GM23338 (cell line): ENCODE measurements around the gene TGFB3. TPM values are rescaled to one million over a fixed set of nuclear protein-coding genes. Genes with fewer than 3 reads are reported as not detected.

ENCODE experiments used
- ATAC-seq: fragments of 200-7000 bp; cut with Tn5 transposase; 3 replicates; pipeline ENCODE4 v1.9.1; 2020
- DNase-seq: peaks from one replicate; pipeline ENCODE4 v3.0.0-alpha.2; 2015; ENCODE audit warnings: low spot score
- H2AFZ ChIP-seq: fragments of 200-600 bp; sonication (generic); 2 replicates; pipeline ENCODE4 v1.8.0; 2016; ENCODE audit warnings: antibody characterized with exemption, mild to moderate bottlenecking, moderate library complexity
- H3F3A ChIP-seq: fragments of 200-600 bp; sonication (generic); replicated peaks from 2 replicates; pipeline ENCODE4 v1.8.0; 2017; ENCODE audit warnings: antibody characterized with exemption, mixed run types, low read depth
- H3K27ac ChIP-seq: fragments of 200-600 bp; sonication (generic); 2 replicates; pipeline ENCODE4 v1.6.1; 2016; ENCODE audit warnings: low read depth
- H3K27me3 ChIP-seq: fragments of 200-600 bp; sonication (generic); 2 replicates; pipeline ENCODE4 v1.8.0; 2016; ENCODE audit warnings: mild to moderate bottlenecking, mixed run types, moderate library complexity; ENCODE audit not compliant: insufficient read depth
- H3K36me3 ChIP-seq: fragments of 200-600 bp; sonication (generic); 2 replicates; pipeline ENCODE4 v1.8.0; 2016; ENCODE audit warnings: mild to moderate bottlenecking; ENCODE audit not compliant: insufficient read depth
- H3K4me1 ChIP-seq: fragments of 200-600 bp; sonication (generic); 2 replicates; pipeline ENCODE4 v1.8.0; 2016; ENCODE audit warnings: mild to moderate bottlenecking, moderate library complexity; ENCODE audit not compliant: insufficient read depth
- H3K4me2 ChIP-seq: fragments of 200-600 bp; sonication (generic); 2 replicates; pipeline ENCODE4 v1.7.1; 2017; ENCODE audit warnings: mixed run types
- H3K4me3 ChIP-seq: fragments of 200-600 bp; sonication (generic); 2 replicates; pipeline ENCODE4 v1.6.1; 2016; ENCODE audit warnings: mixed run types
- H3K79me2 ChIP-seq: fragments of 200-600 bp; sonication (generic); replicated peaks from 2 replicates; pipeline ENCODE4 v1.8.0; 2017; ENCODE audit warnings: mild to moderate bottlenecking; ENCODE audit not compliant: insufficient read depth
- H3K9me2 ChIP-seq: fragments of 200-600 bp; sonication (generic); 2 replicates; pipeline ENCODE4 v1.8.0; 2017; ENCODE audit not compliant: insufficient read depth
- H4K20me1 ChIP-seq: fragments of 200-600 bp; sonication (generic); replicated peaks from 2 replicates; pipeline ENCODE4 v1.8.0; 2017; ENCODE audit warnings: mild to moderate bottlenecking; ENCODE audit not compliant: insufficient read depth
- H3K27ac Mint-ChIP-seq: 2 replicates; pipeline ENCODE4 v1.8.0; 2020; ENCODE audit warnings: inconsistent platforms, mild to moderate bottlenecking, moderate library complexity, mixed read lengths
- H3K27me3 Mint-ChIP-seq: 3 replicates; pipeline ENCODE4 v1.8.0; 2022; ENCODE audit warnings: low read depth, mild to moderate bottlenecking, moderate library complexity, mixed read lengths, inconsistent platforms; ENCODE audit not compliant: insufficient read depth, poor library complexity
- H3K36me3 Mint-ChIP-seq: 3 replicates; pipeline ENCODE4 v1.8.0; 2021; ENCODE audit warnings: low read depth, mild to moderate bottlenecking, inconsistent platforms, moderate library complexity, mixed read lengths
- H3K4me1 Mint-ChIP-seq: 3 replicates; pipeline ENCODE4 v1.8.0; 2020; ENCODE audit warnings: mild to moderate bottlenecking, inconsistent platforms, mixed read lengths
- H3K4me3 Mint-ChIP-seq: 3 replicates; pipeline ENCODE4 v1.8.0; 2021; ENCODE audit warnings: moderate library complexity, mild to moderate bottlenecking, inconsistent platforms, mixed read lengths
- H3K9me3 Mint-ChIP-seq: 3 replicates; pipeline ENCODE4 v1.8.0; 2020; ENCODE audit warnings: moderate library complexity, mild to moderate bottlenecking, inconsistent platforms, mixed read lengths
- CTCF ChIP-seq, 2 experiments: fragments of 200-600 bp in 1 of 2; sonication (generic) in 1 of 2; conservative IDR thresholded peaks; 2 replicates each; pipeline versions ENCODE4 v1.5.1 to v1.6.1; 2016 to 2017; ENCODE audit warnings: antibody characterized with exemption in 2 of 2, low read depth in 2 of 2, mild to moderate bottlenecking in 2 of 2, moderate library complexity in 1 of 2
- EZH2 ChIP-seq: fragments of 200-600 bp; sonication (generic); IDR thresholded peaks from one replicate; pipeline ENCODE4 v1.8.0; 2017; ENCODE audit warnings: antibody characterized with exemption, mild to moderate bottlenecking, low read depth; ENCODE audit not compliant: unreplicated experiment
- EZH2phosphoT487 ChIP-seq: fragments of 200-600 bp; sonication (generic); IDR thresholded peaks from one replicate; pipeline ENCODE4 v1.8.1; 2018; ENCODE audit warnings: antibody characterized with exemption; ENCODE audit not compliant: unreplicated experiment
- POLR2AphosphoS5 ChIP-seq: IDR thresholded peaks from 2 replicates; pipeline ENCODE4 v1.6.1; 2016; ENCODE audit warnings: antibody characterized with exemption, low read depth
- STAT1 ChIP-seq: IDR thresholded peaks from one replicate; pipeline ENCODE4 v1.6.1; 2016; ENCODE audit warnings: antibody characterized with exemption; ENCODE audit not compliant: unreplicated experiment
- ZNF331 ChIP-seq: fragments of 250-450 bp; sonication (Bioruptor Pico); IDR thresholded peaks from 2 replicates; pipeline ENCODE4 v1.5.0; 2020; ENCODE audit warnings: low read depth, mild to moderate bottlenecking, moderate library complexity
- polyA plus RNA-seq: library from polyadenylated mRNA; unstranded; fragments of >200 nt; fragmentation: Nextera tagmentation; extraction: Ambion mirVana; gene quantifications from 2 replicates; pipeline ENCODE4 v1.2.1, GENCODE V29; 2016
- total RNA-seq: library from RNA; depleted of rRNA; stranded (reverse); fragments of >200 nt; shearing (Covaris generic); gene quantifications from 2 replicates; pipeline ENCODE4 v1.2.3, GENCODE V29; 2014; rRNA removed
- TF ChIP-seq, protein P1 (sequence below): fragments of 250-450 bp; sonication (Bioruptor Pico); IDR thresholded peaks from 2 replicates; pipeline ENCODE4 v1.5.0; 2020; ENCODE audit warnings: mild to moderate bottlenecking, moderate library complexity

TGFB3 gene
- total and polyA plus RNA-seq, 2 experiments from 2014 or later = 0.17 to 0.87 TPM

GRCh38 chr14:75909630-75910029 lies 72.2 kb downstream of the TGFB3 start:
- Mint-ChIP-seq H3K9me3 (no peaks in the 10 kb centered on the region), H3K27me3 (peaks cover 2% of the 10 kb centered on the region), H3K27ac (no peak overlapping the region), H3K36me3 (no peaks in the 10 kb centered on the region), H3K4me3 (no peak overlapping the region), H3K4me1 (peaks cover 25% of the 10 kb centered on the region; the same call in 2 of the 3 replicates)
- no peaks in the 10 kb centered on the region for H3K36me3 ChIP-seq
- H3K79me2 ChIP-seq = no peaks in the 10 kb centered on the region
- H3K4me3 ChIP-seq = no peak overlapping the region
- H4K20me1 ChIP-seq = no peaks in the 10 kb centered on the region
- peaks cover 21% of the 10 kb centered on the region for H3K4me1 ChIP-seq
- no peak overlapping the region for H3K27ac ChIP-seq
- H2AFZ ChIP-seq = no peak overlapping the region
- no peak for TF ChIP-seq EZH2phosphoT487
- TF ChIP-seq, protein P1, sequence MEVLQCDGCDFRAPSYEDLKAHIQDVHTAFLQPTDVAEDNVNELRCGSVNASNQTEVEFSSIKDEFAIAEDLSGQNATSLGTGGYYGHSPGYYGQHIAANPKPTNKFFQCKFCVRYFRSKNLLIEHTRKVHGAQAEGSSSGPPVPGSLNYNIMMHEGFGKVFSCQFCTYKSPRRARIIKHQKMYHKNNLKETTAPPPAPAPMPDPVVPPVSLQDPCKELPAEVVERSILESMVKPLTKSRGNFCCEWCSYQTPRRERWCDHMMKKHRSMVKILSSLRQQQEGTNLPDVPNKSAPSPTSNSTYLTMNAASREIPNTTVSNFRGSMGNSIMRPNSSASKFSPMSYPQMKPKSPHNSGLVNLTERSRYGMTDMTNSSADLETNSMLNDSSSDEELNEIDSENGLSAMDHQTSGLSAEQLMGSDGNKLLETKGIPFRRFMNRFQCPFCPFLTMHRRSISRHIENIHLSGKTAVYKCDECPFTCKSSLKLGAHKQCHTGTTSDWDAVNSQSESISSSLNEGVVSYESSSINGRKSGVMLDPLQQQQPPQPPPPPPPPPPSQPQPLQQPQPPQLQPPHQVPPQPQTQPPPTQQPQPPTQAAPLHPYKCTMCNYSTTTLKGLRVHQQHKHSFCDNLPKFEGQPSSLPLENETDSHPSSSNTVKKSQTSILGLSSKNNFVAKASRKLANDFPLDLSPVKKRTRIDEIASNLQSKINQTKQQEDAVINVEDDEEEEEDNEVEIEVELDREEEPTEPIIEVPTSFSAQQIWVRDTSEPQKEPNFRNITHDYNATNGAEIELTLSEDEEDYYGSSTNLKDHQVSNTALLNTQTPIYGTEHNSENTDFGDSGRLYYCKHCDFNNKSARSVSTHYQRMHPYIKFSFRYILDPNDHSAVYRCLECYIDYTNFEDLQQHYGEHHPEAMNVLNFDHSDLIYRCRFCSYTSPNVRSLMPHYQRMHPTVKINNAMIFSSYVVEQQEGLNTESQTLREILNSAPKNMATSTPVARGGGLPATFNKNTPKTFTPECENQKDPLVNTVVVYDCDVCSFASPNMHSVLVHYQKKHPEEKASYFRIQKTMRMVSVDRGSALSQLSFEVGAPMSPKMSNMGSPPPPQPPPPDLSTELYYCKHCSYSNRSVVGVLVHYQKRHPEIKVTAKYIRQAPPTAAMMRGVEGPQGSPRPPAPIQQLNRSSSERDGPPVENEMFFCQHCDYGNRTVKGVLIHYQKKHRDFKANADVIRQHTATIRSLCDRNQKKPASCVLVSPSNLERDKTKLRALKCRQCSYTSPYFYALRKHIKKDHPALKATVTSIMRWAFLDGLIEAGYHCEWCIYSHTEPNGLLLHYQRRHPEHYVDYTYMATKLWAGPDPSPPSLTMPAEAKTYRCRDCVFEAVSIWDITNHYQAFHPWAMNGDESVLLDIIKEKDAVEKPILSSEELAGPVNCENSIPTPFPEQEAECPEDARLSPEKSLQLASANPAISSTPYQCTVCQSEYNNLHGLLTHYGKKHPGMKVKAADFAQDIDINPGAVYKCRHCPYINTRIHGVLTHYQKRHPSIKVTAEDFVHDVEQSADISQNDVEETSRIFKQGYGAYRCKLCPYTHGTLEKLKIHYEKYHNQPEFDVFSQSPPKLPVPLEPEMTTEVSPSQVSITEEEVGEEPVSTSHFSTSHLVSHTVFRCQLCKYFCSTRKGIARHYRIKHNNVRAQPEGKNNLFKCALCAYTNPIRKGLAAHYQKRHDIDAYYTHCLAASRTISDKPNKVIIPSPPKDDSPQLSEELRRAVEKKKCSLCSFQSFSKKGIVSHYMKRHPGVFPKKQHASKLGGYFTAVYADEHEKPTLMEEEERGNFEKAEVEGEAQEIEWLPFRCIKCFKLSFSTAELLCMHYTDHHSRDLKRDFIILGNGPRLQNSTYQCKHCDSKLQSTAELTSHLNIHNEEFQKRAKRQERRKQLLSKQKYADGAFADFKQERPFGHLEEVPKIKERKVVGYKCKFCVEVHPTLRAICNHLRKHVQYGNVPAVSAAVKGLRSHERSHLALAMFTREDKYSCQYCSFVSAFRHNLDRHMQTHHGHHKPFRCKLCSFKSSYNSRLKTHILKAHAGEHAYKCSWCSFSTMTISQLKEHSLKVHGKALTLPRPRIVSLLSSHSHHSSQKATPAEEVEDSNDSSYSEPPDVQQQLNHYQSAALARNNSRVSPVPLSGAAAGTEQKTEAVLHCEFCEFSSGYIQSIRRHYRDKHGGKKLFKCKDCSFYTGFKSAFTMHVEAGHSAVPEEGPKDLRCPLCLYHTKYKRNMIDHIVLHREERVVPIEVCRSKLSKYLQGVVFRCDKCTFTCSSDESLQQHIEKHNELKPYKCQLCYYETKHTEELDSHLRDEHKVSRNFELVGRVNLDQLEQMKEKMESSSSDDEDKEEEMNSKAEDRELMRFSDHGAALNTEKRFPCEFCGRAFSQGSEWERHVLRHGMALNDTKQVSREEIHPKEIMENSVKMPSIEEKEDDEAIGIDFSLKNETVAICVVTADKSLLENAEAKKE = no peak
- TF ChIP-seq STAT1 = no peak
- no peak for TF ChIP-seq ZNF331 (CRISPR knock-in tag)
- TF ChIP-seq CTCF (conservative IDR thresholded peaks at IDR 0.05; ENCODE audit: low read depth in 2 of 2) = 0 out of 4 replicates have a peak, but pooled peaks of 1 of the 2 experiments have one; percentile 13
- no peak for TF ChIP-seq EZH2
- TF ChIP-seq POLR2AphosphoS5 = no peak
- no peaks in the 10 kb centered on the region for H3K9me2 ChIP-seq
- no peak for DNase-seq
- H3F3A ChIP-seq = no peaks in the 10 kb centered on the region
- ATAC-seq = no peak
- H3K27me3 ChIP-seq = no peaks in the 10 kb centered on the region
- H3K4me2 ChIP-seq = no peak overlapping the region

Other genes starting within 250 kb of the TGFB3 start
- 17.5 and 21.5 TPM in 2 replicates for gene IFT43, start 3.8 kb upstream of the TGFB3 start, total RNA-seq
- gene IFT43, start 3.8 kb upstream of the TGFB3 start, polyA plus RNA-seq = 43.1 and 49.9 TPM in 2 replicates
- 71.0 and 94.4 TPM in 2 replicates for gene GPATCH2L, start 169.9 kb upstream of the TGFB3 start, total RNA-seq
- gene GPATCH2L, start 169.9 kb upstream of the TGFB3 start, polyA plus RNA-seq = 16.8 and 19.6 TPM in 2 replicates